SK-N-SH (cell line): Measurements from ENCODE around the gene PNPLA8. TPM values are rescaled to one million over a fixed set of nuclear protein-coding genes. Genes with fewer than 3 reads are reported as not detected.

Experiments used
- CTCF ChIA-PET: fragments of 300-600, 350-600 bp; formaldehyde crosslinking; extraction: SDS; loops from one replicate; lab custom pipeline; 2021; lab: Yijun Ruan, JAX
- POLR2A ChIA-PET: fragments of 350-600 bp; sonication (Branson Sonifier 250); formaldehyde crosslinking; extraction: SDS; loops from one replicate; lab custom pipeline; 2020; ENCODE audit warnings: antibody characterized with exemption, inconsistent platforms; lab: Yijun Ruan, JAX
- DNase-seq: peaks from one replicate; pipeline ENCODE4 v3.0.0; 2012
- H2AFZ ChIP-seq: fragments of 200-600 bp; sonication (generic); 2 replicates; pipeline ENCODE4 v1.8.1; 2016; ENCODE audit warnings: antibody characterized with exemption, mild to moderate bottlenecking, low read depth
- H3F3A ChIP-seq: fragments of 200-600 bp; sonication (generic); replicated peaks from 2 replicates; pipeline ENCODE3; 2016; ENCODE audit warnings: antibody characterized with exemption, mild to moderate bottlenecking; ENCODE audit not compliant: insufficient read depth
- H3K27ac ChIP-seq, 2 experiments: fragments of 200-500 bp in 1 of 2; fragments of 200-600 bp in 1 of 2; sonication (Bioruptor generic) in 1 of 2; sonication (generic), shearing (Covaris generic) in 1 of 2; 2 replicates each; pipeline versions ENCODE4 v1.5.1 to v1.6.1; 2014 to 2016; ENCODE audit warnings: low read depth in 2 of 2, inconsistent platforms in 1 of 2, low read length in 1 of 2, mild to moderate bottlenecking in 1 of 2, mixed read lengths in 1 of 2
- H3K27me3 ChIP-seq: fragments of 200-600 bp; sonication (generic), shearing (Covaris generic); 2 replicates; pipeline ENCODE4 v1.6.1; 2016; ENCODE audit warnings: mixed run types; ENCODE audit not compliant: insufficient read depth
- H3K36me3 ChIP-seq, 2 experiments: fragments of 200-500 bp in 1 of 2; fragments of 200-600 bp in 1 of 2; sonication (Bioruptor generic) in 1 of 2; sonication (generic) in 1 of 2; replicated peaks in 1 of 2; 2 replicates each; pipeline versions ENCODE3 to v1.5.1; 2014 to 2016; ENCODE audit warnings: low read length in 1 of 2, mild to moderate bottlenecking in 1 of 2; ENCODE audit not compliant: insufficient read depth in 2 of 2, control insufficient read depth in 1 of 2
- H3K4me1 ChIP-seq, 2 experiments: fragments of 200-500 bp in 1 of 2; fragments of 200-600 bp in 1 of 2; sonication (Bioruptor generic) in 1 of 2; sonication (generic), shearing (Covaris generic) in 1 of 2; 2 replicates each; pipeline versions ENCODE4 v1.5.1 to v1.6.1; 2014 to 2016; ENCODE audit warnings: low read depth in 1 of 2, low read length in 1 of 2, mixed run types in 1 of 2; ENCODE audit not compliant: insufficient read depth in 2 of 2, control insufficient read depth in 1 of 2
- H3K4me2 ChIP-seq: fragments of 200-600 bp; sonication (generic), shearing (Covaris generic); 2 replicates; pipeline ENCODE4 v1.6.1; 2017; ENCODE audit warnings: mixed run types
- H3K4me3 ChIP-seq, 2 experiments: fragments of 200-500 bp in 1 of 2; fragments of 200-600 bp in 1 of 2; sonication (Bioruptor generic) in 1 of 2; sonication (generic), shearing (Covaris generic) in 1 of 2; 2 replicates each; pipeline versions ENCODE4 v1.5.1 to v1.8.1; 2014 to 2016; ENCODE audit warnings: low read depth in 2 of 2, inconsistent platforms in 1 of 2, low read length in 1 of 2, mild to moderate bottlenecking in 1 of 2, mixed read lengths in 1 of 2, moderate library complexity in 1 of 2
- H3K79me2 ChIP-seq: fragments of 200-600 bp; sonication (generic); 2 replicates; pipeline ENCODE4 v1.8.1; 2017; ENCODE audit warnings: mild to moderate bottlenecking; ENCODE audit not compliant: insufficient read depth
- H3K9ac ChIP-seq: fragments of 200-600 bp; sonication (generic); 2 replicates; pipeline ENCODE4 v1.6.1; 2017; ENCODE audit warnings: mixed run types
- H3K9me2 ChIP-seq: fragments of 200-600 bp; sonication (generic); 2 replicates; pipeline ENCODE4 v1.6.1; 2017; ENCODE audit warnings: mixed run types
- H3K9me3 ChIP-seq: fragments of 200-600 bp; sonication (generic); 2 replicates; pipeline ENCODE4 v1.6.1; 2017; ENCODE audit warnings: mixed run types, mild to moderate bottlenecking, moderate library complexity
- H4K20me1 ChIP-seq: fragments of 200-600 bp; sonication (generic); 2 replicates; pipeline ENCODE4 v1.6.1; 2017; ENCODE audit warnings: mild to moderate bottlenecking, mixed run types; ENCODE audit not compliant: insufficient read depth
- EP300 ChIP-seq, 2 experiments: IDR thresholded peaks; 2 replicates each; pipeline versions ENCODE4 v1.4.0 to v1.6.1; 2012; ENCODE audit warnings: borderline replicate concordance in 1 of 2, low read depth in 1 of 2, low read length in 1 of 2
- EZH2phosphoT487 ChIP-seq: fragments of 200-600 bp; sonication (generic); IDR thresholded peaks from 2 replicates; pipeline ENCODE4 v1.6.1; 2017; ENCODE audit warnings: low read depth, mixed run types, mild to moderate bottlenecking, antibody characterized with exemption, moderate library complexity, borderline replicate concordance
- FOXM1 ChIP-seq: IDR thresholded peaks from 2 replicates; pipeline ENCODE4 v1.4.0; 2012; ENCODE audit warnings: low read depth, mild to moderate bottlenecking
- GABPA ChIP-seq: IDR thresholded peaks from 2 replicates; pipeline ENCODE4 v1.4.0; 2012; ENCODE audit warnings: low read depth, mild to moderate bottlenecking
- NRF1 ChIP-seq: IDR thresholded peaks from 2 replicates; pipeline ENCODE4 v1.6.1; 2012; ENCODE audit warnings: low read depth, mild to moderate bottlenecking, low read length
- POLR2AphosphoS5 ChIP-seq: IDR thresholded peaks from 2 replicates; pipeline ENCODE4 v1.6.1; 2012; ENCODE audit warnings: low read depth, low read length
- RCOR1 ChIP-seq: fragments of 150-350 bp; IDR thresholded peaks from 2 replicates; pipeline ENCODE4 v1.6.1; 2017; ENCODE audit warnings: antibody characterized with exemption, low read length
- TAF1 ChIP-seq: IDR thresholded peaks from 2 replicates; pipeline ENCODE4 v1.6.1; 2012; ENCODE audit warnings: low read depth, mild to moderate bottlenecking, low read length, moderate library complexity, borderline replicate concordance
- TEAD4 ChIP-seq: IDR thresholded peaks from 2 replicates; pipeline ENCODE4 v1.4.0; 2012; ENCODE audit warnings: mild to moderate bottlenecking, borderline replicate concordance; ENCODE audit not compliant: insufficient read depth
- YY1 ChIP-seq: IDR thresholded peaks from 2 replicates; pipeline ENCODE4 v1.4.0; 2012; ENCODE audit warnings: low read depth, mild to moderate bottlenecking
- WGBS: methylation state at CpG from one replicate; pipeline ENCODE4 v1.1.6; 2017; ENCODE audit warnings: low lambda C conversion rate; 5-methylcytosine and 5-hydroxymethylcytosine counted together
- polyA plus RNA-seq, 3 experiments: library from polyadenylated mRNA; depleted of rRNA; stranded (reverse); fragments of >200 nt; gene quantifications; 2 replicates each; pipeline ENCODE4 v1.2.3, GENCODE V29; 2012
- TF ChIP-seq, protein P1 (sequence below): IDR thresholded peaks from 2 replicates; pipeline ENCODE4 v1.6.1; 2012; ENCODE audit warnings: mild to moderate bottlenecking, low read depth, low read length, moderate library complexity
- TF ChIP-seq, protein P2 (sequence below): IDR thresholded peaks from 2 replicates; pipeline ENCODE4 v1.4.0; 2012; ENCODE audit warnings: low read depth, borderline replicate concordance
- TF ChIP-seq, protein P3 (sequence below): fragments of 200-600 bp; sonication (generic); IDR thresholded peaks from 2 replicates; pipeline ENCODE4 v1.6.1; 2017; ENCODE audit warnings: antibody characterized with exemption, mild to moderate bottlenecking, moderate library complexity

Gene PNPLA8
- polyA plus RNA-seq, 1 of the 3 experiments (the other 2 are of a cell fraction): 7.2 TPM

DNA sequence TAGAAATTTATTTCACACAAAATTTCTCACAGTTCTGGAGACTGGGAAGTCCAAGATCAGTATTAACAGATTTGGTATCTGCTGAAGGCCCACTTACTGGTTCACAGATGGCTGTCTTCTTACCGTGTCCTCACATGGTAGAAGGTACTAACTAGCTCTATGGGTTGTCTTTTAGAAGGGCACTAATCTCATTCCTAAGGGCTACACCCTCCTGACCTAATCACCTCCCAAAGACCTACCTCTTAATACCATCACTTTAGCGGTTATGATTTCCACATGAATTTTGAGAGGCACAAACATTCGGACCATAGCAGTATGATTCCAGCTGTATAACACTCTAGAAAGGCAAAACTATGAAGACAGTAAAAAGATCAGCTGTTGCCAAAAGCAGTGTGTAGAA is 8.0 kb downstream of the PNPLA8 start:
- Histone ChIP-seq H3K27me3 (no peaks in the 10 kb centered on the region), H3F3A (peaks cover 7% of the 10 kb centered on the region), H3K79me2 (peaks cover 61% of the 10 kb centered on the region), H3K4me1 (peaks cover 0 to 3% of the 10 kb centered on the region in 2 experiments; a peak in 1 of 4 replicates), H4K20me1 (no peaks in the 10 kb centered on the region; the same call in 1 of the 2 replicates), H2AFZ (no peak overlapping the region), H3K9ac (no peak overlapping the region), H3K9me3 (no peaks in the 10 kb centered on the region), H3K36me3 (peaks cover 48 to 59% of the 10 kb centered on the region in 2 experiments), H3K4me3 (no peak overlapping the region), H3K9me2 (no peaks in the 10 kb centered on the region), H3K4me2 (no peak overlapping the region), H3K27ac (no peak overlapping the region)
- 93% methylated on average over 3 of the region's 3 CpGs for WGBS
- no peak for TF ChIP-seq EP300 (IDR thresholded peaks at IDR 0.05; ENCODE audit: borderline replicate concordance in 1 of 2, low read depth in 1 of 2, low read length in 1 of 2)
- no peak for TF ChIP-seq TEAD4
- no peak for TF ChIP-seq FOXM1
- TF ChIP-seq RCOR1: no peak
- TF ChIP-seq NRF1: no peak
- TF ChIP-seq POLR2AphosphoS5: no peak
- no peak for TF ChIP-seq TAF1
- TF ChIP-seq, protein P1, sequence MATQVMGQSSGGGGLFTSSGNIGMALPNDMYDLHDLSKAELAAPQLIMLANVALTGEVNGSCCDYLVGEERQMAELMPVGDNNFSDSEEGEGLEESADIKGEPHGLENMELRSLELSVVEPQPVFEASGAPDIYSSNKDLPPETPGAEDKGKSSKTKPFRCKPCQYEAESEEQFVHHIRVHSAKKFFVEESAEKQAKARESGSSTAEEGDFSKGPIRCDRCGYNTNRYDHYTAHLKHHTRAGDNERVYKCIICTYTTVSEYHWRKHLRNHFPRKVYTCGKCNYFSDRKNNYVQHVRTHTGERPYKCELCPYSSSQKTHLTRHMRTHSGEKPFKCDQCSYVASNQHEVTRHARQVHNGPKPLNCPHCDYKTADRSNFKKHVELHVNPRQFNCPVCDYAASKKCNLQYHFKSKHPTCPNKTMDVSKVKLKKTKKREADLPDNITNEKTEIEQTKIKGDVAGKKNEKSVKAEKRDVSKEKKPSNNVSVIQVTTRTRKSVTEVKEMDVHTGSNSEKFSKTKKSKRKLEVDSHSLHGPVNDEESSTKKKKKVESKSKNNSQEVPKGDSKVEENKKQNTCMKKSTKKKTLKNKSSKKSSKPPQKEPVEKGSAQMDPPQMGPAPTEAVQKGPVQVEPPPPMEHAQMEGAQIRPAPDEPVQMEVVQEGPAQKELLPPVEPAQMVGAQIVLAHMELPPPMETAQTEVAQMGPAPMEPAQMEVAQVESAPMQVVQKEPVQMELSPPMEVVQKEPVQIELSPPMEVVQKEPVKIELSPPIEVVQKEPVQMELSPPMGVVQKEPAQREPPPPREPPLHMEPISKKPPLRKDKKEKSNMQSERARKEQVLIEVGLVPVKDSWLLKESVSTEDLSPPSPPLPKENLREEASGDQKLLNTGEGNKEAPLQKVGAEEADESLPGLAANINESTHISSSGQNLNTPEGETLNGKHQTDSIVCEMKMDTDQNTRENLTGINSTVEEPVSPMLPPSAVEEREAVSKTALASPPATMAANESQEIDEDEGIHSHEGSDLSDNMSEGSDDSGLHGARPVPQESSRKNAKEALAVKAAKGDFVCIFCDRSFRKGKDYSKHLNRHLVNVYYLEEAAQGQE: no peak
- TF ChIP-seq GABPA: no peak
- TF ChIP-seq YY1: no peak
- TF ChIP-seq EZH2phosphoT487: no peak
- TF ChIP-seq, protein P2, sequence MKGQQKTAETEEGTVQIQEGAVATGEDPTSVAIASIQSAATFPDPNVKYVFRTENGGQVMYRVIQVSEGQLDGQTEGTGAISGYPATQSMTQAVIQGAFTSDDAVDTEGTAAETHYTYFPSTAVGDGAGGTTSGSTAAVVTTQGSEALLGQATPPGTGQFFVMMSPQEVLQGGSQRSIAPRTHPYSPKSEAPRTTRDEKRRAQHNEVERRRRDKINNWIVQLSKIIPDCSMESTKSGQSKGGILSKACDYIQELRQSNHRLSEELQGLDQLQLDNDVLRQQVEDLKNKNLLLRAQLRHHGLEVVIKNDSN: no peak
- TF ChIP-seq, protein P3, sequence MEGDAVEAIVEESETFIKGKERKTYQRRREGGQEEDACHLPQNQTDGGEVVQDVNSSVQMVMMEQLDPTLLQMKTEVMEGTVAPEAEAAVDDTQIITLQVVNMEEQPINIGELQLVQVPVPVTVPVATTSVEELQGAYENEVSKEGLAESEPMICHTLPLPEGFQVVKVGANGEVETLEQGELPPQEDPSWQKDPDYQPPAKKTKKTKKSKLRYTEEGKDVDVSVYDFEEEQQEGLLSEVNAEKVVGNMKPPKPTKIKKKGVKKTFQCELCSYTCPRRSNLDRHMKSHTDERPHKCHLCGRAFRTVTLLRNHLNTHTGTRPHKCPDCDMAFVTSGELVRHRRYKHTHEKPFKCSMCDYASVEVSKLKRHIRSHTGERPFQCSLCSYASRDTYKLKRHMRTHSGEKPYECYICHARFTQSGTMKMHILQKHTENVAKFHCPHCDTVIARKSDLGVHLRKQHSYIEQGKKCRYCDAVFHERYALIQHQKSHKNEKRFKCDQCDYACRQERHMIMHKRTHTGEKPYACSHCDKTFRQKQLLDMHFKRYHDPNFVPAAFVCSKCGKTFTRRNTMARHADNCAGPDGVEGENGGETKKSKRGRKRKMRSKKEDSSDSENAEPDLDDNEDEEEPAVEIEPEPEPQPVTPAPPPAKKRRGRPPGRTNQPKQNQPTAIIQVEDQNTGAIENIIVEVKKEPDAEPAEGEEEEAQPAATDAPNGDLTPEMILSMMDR: no peak
- no peak for DNase-seq
- CTCF ChIA-PET: interaction anchor here (0.6 to 1.3 kb wide), 4 partner anchors 20 to 335 kb away, joined by 3 to 5 read pairs (median 3); no protein-coding TSS in a partner anchor
- POLR2A ChIA-PET: interaction anchor here (1.0 kb wide), 1 partner anchor 8 kb away, joined by 4 read pairs; the partner anchor contains the start of gene PNPLA8
